C4-2B (cell line): ENCODE measurements around the gene BIN1.

Experiments used
- ZFX ChIP-seq: fragments of 450-650 bp; IDR thresholded peaks from 2 replicates; pipeline ENCODE4 v1.6.1; 2017
- TF ChIP-seq, protein P1 (sequence below): fragments of 450-650 bp; conservative IDR thresholded peaks from 2 replicates; pipeline ENCODE4 v1.5.1; 2017; ENCODE audit warnings: mild to moderate bottlenecking

DNA sequence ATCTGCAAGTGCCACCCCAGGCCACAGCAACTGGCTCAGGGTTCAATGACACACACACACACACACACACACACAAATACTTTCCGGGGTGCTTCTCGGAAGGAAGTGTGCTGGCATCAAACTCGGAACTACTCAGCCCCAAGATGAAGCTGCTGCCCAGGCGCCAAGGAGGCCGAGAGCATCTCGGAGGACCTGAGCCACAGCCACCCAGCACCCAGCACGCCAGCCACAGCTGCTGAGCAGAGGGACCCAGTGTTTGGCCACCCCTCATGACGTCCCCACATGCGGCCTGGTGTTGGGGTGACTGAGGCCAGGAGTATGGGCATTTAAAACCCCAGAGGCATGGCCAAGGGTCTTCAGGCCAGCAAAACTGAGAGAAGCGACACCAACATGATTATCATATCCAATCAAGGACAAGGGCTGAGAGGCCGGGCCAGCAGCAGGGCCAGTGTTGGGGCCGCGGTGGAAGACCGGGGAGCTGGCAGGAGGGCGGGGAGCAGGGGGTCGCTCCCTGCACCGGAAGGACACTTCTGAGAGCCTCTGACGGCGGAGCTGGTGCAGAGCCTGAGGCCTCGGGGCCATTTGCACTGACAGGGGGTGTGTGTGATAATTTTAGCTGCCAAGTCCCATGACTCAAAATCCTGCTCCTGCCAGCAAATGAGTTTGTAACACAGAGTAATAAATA lies 61.8 kb downstream of the BIN1 start:
- TF ChIP-seq, protein P1, sequence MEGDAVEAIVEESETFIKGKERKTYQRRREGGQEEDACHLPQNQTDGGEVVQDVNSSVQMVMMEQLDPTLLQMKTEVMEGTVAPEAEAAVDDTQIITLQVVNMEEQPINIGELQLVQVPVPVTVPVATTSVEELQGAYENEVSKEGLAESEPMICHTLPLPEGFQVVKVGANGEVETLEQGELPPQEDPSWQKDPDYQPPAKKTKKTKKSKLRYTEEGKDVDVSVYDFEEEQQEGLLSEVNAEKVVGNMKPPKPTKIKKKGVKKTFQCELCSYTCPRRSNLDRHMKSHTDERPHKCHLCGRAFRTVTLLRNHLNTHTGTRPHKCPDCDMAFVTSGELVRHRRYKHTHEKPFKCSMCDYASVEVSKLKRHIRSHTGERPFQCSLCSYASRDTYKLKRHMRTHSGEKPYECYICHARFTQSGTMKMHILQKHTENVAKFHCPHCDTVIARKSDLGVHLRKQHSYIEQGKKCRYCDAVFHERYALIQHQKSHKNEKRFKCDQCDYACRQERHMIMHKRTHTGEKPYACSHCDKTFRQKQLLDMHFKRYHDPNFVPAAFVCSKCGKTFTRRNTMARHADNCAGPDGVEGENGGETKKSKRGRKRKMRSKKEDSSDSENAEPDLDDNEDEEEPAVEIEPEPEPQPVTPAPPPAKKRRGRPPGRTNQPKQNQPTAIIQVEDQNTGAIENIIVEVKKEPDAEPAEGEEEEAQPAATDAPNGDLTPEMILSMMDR, result no peak
- TF ChIP-seq ZFX, result no peak
